ENCODE results near the gene AP2B1.

- TF ChIP-seq CTCF (conservative IDR thresholded peaks at IDR 0.05; ENCODE audit: low read depth, low read length) (no peak), EZH2 (IDR thresholded peaks at IDR 0.05; ENCODE audit: low read length, unreplicated experiment) (no peak)
Observed at GRCh38 chr17:35768797-35769196, 181.7 kb downstream of the AP2B1 start.

Data from PC-3 (cell line).